ENCODE measurements around the gene IDUA.

IDUA gene

GRCh38 chr4:1031956-1032795 is 45.3 kb downstream of the IDUA start:
- ChIA-PET POLR2A (no interaction called here), CTCF (no interaction called here)
- no peak for DNase-seq (ENCODE audit: extremely low spot score)

GRCh38 chr4:1032861-1033260 is 46.0 kb downstream of the IDUA start:
- CTCF ChIA-PET: no interaction called here
- no peak for TF ChIP-seq SUZ12 (IDR thresholded peaks at IDR 0.05)
- no peak for TF ChIP-seq BHLHE40 (IDR thresholded peaks at IDR 0.05; ENCODE audit: borderline replicate concordance)
- no peak for TF ChIP-seq ARNT (IDR thresholded peaks at IDR 0.05)
- no peak for TF ChIP-seq LEF1 (IDR thresholded peaks at IDR 0.05; ENCODE audit: borderline replicate concordance)
- TF ChIP-seq PKNOX1 (IDR thresholded peaks at IDR 0.05): no peak
- TF ChIP-seq CTBP1 (IDR thresholded peaks at IDR 0.05; ENCODE audit: borderline replicate concordance): no peak
- TF ChIP-seq FOXM1 (IDR thresholded peaks at IDR 0.05; ENCODE audit: borderline replicate concordance): no peak
- no peak for TF ChIP-seq ZNF384 (IDR thresholded peaks at IDR 0.05)
- no peak for DNase-seq (ENCODE audit: extremely low spot score)
- POLR2A ChIA-PET: no interaction called here

More at GRCh38 chr4:1031956-1032795, 45.3 kb downstream of the IDUA start:
- no peak for TF ChIP-seq FOXK2 (IDR thresholded peaks at IDR 0.05)
- TF ChIP-seq SP1 (IDR thresholded peaks at IDR 0.05): no peak
- no peak for TF ChIP-seq L3MBTL2 (conservative IDR thresholded peaks at IDR 0.05)
- TF ChIP-seq PKNOX1 (IDR thresholded peaks at IDR 0.05): no peak
- no peak for TF ChIP-seq LEF1 (IDR thresholded peaks at IDR 0.05; ENCODE audit: borderline replicate concordance)
- no peak for TF ChIP-seq NFRKB (IDR thresholded peaks at IDR 0.05)
- TF ChIP-seq TARDBP (IDR thresholded peaks at IDR 0.05): no peak
- no peak for TF ChIP-seq FOXA1 (IDR thresholded peaks at IDR 0.05)
- TF ChIP-seq BHLHE40 (IDR thresholded peaks at IDR 0.05; ENCODE audit: borderline replicate concordance): no peak

- TF ChIP-seq FOXA1 (IDR thresholded peaks at IDR 0.05) (no peak), CTBP1 (IDR thresholded peaks at IDR 0.05; ENCODE audit: borderline replicate concordance) (no peak), BHLHE40 (IDR thresholded peaks at IDR 0.05; ENCODE audit: borderline replicate concordance) (no peak), PKNOX1 (IDR thresholded peaks at IDR 0.05) (no peak), SP1 (IDR thresholded peaks at IDR 0.05) (no peak), ELF4 (IDR thresholded peaks at IDR 0.05) (no peak), FOXK2 (IDR thresholded peaks at IDR 0.05) (no peak), ZNF384 (IDR thresholded peaks at IDR 0.05) (no peak), LEF1 (IDR thresholded peaks at IDR 0.05; ENCODE audit: borderline replicate concordance) (no peak), L3MBTL2 (conservative IDR thresholded peaks at IDR 0.05) (no peak), ARNT (IDR thresholded peaks at IDR 0.05) (no peak), HDGF (IDR thresholded peaks at IDR 0.05; ENCODE audit: borderline replicate concordance) (no peak), FOXM1 (IDR thresholded peaks at IDR 0.05; ENCODE audit: borderline replicate concordance) (no peak), TARDBP (IDR thresholded peaks at IDR 0.05) (no peak)
- ChIA-PET CTCF (no interaction called here), POLR2A (no interaction called here)
- no peak for DNase-seq (ENCODE audit: extremely low spot score)
These were observed 47.2 kb downstream of the IDUA start for GRCh38 chr4:1033840-1034551.

- no peak for DNase-seq (ENCODE audit: extremely low spot score)
- TF ChIP-seq FOXA1 (IDR thresholded peaks at IDR 0.05) (no peak), BHLHE40 (IDR thresholded peaks at IDR 0.05; ENCODE audit: borderline replicate concordance) (no peak), CTBP1 (IDR thresholded peaks at IDR 0.05; ENCODE audit: borderline replicate concordance) (no peak), FOXM1 (IDR thresholded peaks at IDR 0.05; ENCODE audit: borderline replicate concordance) (no peak), ELF4 (IDR thresholded peaks at IDR 0.05) (no peak), ARNT (IDR thresholded peaks at IDR 0.05) (no peak), SUZ12 (IDR thresholded peaks at IDR 0.05) (no peak), FOXK2 (IDR thresholded peaks at IDR 0.05) (no peak), TARDBP (IDR thresholded peaks at IDR 0.05) (no peak), ZNF384 (IDR thresholded peaks at IDR 0.05) (no peak), LEF1 (IDR thresholded peaks at IDR 0.05; ENCODE audit: borderline replicate concordance) (no peak), SP1 (IDR thresholded peaks at IDR 0.05) (no peak), HDGF (IDR thresholded peaks at IDR 0.05; ENCODE audit: borderline replicate concordance) (no peak), NFRKB (IDR thresholded peaks at IDR 0.05) (no peak), PKNOX1 (IDR thresholded peaks at IDR 0.05) (no peak), L3MBTL2 (conservative IDR thresholded peaks at IDR 0.05) (no peak)
- POLR2A ChIA-PET: no interaction called here
- CTCF ChIA-PET: no interaction called here
These were observed 48.7 kb downstream of the IDUA start for GRCh38 chr4:1035510-1035909.

- no peak for DNase-seq (ENCODE audit: extremely low spot score)
- TF ChIP-seq HDGF (IDR thresholded peaks at IDR 0.05; ENCODE audit: borderline replicate concordance) (no peak), CTBP1 (IDR thresholded peaks at IDR 0.05; ENCODE audit: borderline replicate concordance) (no peak), ARNT (IDR thresholded peaks at IDR 0.05) (no peak), TARDBP (IDR thresholded peaks at IDR 0.05) (no peak), NFRKB (IDR thresholded peaks at IDR 0.05) (no peak), BHLHE40 (IDR thresholded peaks at IDR 0.05; ENCODE audit: borderline replicate concordance) (no peak), FOXK2 (IDR thresholded peaks at IDR 0.05) (no peak), ZNF384 (IDR thresholded peaks at IDR 0.05) (no peak), SUZ12 (IDR thresholded peaks at IDR 0.05) (no peak), LEF1 (IDR thresholded peaks at IDR 0.05; ENCODE audit: borderline replicate concordance) (no peak), PKNOX1 (IDR thresholded peaks at IDR 0.05) (no peak), FOXA1 (IDR thresholded peaks at IDR 0.05) (no peak), SP1 (IDR thresholded peaks at IDR 0.05) (no peak), L3MBTL2 (conservative IDR thresholded peaks at IDR 0.05) (no peak), ELF4 (IDR thresholded peaks at IDR 0.05) (no peak), FOXM1 (IDR thresholded peaks at IDR 0.05; ENCODE audit: borderline replicate concordance) (no peak)
- POLR2A ChIA-PET: no interaction called here
- CTCF ChIA-PET: no interaction called here
These were observed 49.3 kb downstream of the IDUA start for GRCh38 chr4:1036095-1036494.
